ENCODE measurements around the gene MRPS2.
"Not testable (repeated sequence)": the region's sequence is repeated elsewhere in the genome, so short reads cannot be mapped to it uniquely, and the experiment has no call there.

MRPS2 gene

GRCh38 chr9:135514342-135515082 lies 14.0 kb downstream of the MRPS2 start:
- DNase-seq (ENCODE audit: low read depth in 2 of 2), result no peak

- DNase-seq (ENCODE audit: low read depth in 2 of 2), result no peak
Observed at GRCh38 chr9:135515083-135515951, 14.8 kb downstream of the MRPS2 start.

- DNase-seq (ENCODE audit: low read depth in 2 of 2), result no peak
Observed at GRCh38 chr9:135516132-135516860, 15.8 kb downstream of the MRPS2 start.

GRCh38 chr9:135517407-135517822 lies 16.9 kb downstream of the MRPS2 start:
- DNase-seq (ENCODE audit: low read depth in 2 of 2), result no peak

- DNase-seq (ENCODE audit: low read depth in 2 of 2), result no peak
Observed at GRCh38 chr9:135519179-135519971, 18.9 kb downstream of the MRPS2 start.

- DNase-seq (ENCODE audit: low read depth in 2 of 2), result no peak
Observed at GRCh38 chr9:135520916-135521607, 20.6 kb downstream of the MRPS2 start, which contains the start of gene LCN1. LCN1 (plus strand) TSS chr9:135521440; CDS start chr9:135521498, 58 bp downstream.

- no peak for DNase-seq (ENCODE audit: low read depth in 2 of 2)
Observed at GRCh38 chr9:135521608-135522095, 21.2 kb downstream of the MRPS2 start.

- DNase-seq (ENCODE audit: low read depth in 2 of 2), result no peak
Observed at GRCh38 chr9:135522137-135522877, 21.8 kb downstream of the MRPS2 start.

- DNase-seq (ENCODE audit: low read depth in 2 of 2), result no peak
Observed at GRCh38 chr9:135522931-135523330, 22.4 kb downstream of the MRPS2 start.

- DNase-seq (ENCODE audit: low read depth in 2 of 2), result no peak
Observed at GRCh38 chr9:135523521-135524129, 23.1 kb downstream of the MRPS2 start.

GRCh38 chr9:135524130-135524861 lies 23.8 kb downstream of the MRPS2 start:
- no peak for DNase-seq (ENCODE audit: low read depth in 2 of 2)

- no peak for DNase-seq (ENCODE audit: low read depth in 2 of 2)
Observed at GRCh38 chr9:135525241-135526088, 25.0 kb downstream of the MRPS2 start.

GRCh38 chr9:135526089-135526729 lies 25.7 kb downstream of the MRPS2 start:
- DNase-seq (ENCODE audit: low read depth in 2 of 2), result no peak

- no peak for DNase-seq (ENCODE audit: low read depth in 2 of 2)
Observed at GRCh38 chr9:135526730-135527571, 26.5 kb downstream of the MRPS2 start.

- DNase-seq (ENCODE audit: low read depth in 2 of 2), result not testable (repeated sequence)
Observed at GRCh38 chr9:135528842-135529435, 28.5 kb downstream of the MRPS2 start.

GRCh38 chr9:135530146-135530545 lies 29.7 kb downstream of the MRPS2 start:
- DNase-seq (ENCODE audit: low read depth in 2 of 2), result no peak

All from activated CD4-positive, alpha-beta T cell treated with anti-CD3 and anti-CD28 coated beads for 24 hours (primary cell).